ENCODE measurements around the gene IFRD2.

The IFRD2 gene

GRCh38 chr3:50292159-50293078 lies at the start of gene IFRD2:
Gene IFRD2 (minus strand): TSS chr3:50292429. CDS start chr3:50292274, 155 bp downstream.
- DNase-seq = peak; percentile 97

GRCh38 chr3:50341537-50341936 lies 49.3 kb upstream of the IFRD2 start:
- DNase-seq = no peak

GRCh38 chr3:50340448-50341329 lies 48.5 kb upstream of the IFRD2 start, which contains the start of gene RASSF1:
Gene RASSF1 (minus strand): TSS chr3:50340836. CDS start chr3:50340805, 31 bp downstream.
- DNase-seq = no peak

GRCh38 chr3:50340147-50340447 lies 47.9 kb upstream of the IFRD2 start:
- no peak for DNase-seq

- no peak for DNase-seq
Measured at GRCh38 chr3:50339485-50340146, 47.4 kb upstream of the IFRD2 start.

- DNase-seq = no peak
Measured at GRCh38 chr3:50338965-50339364, 46.7 kb upstream of the IFRD2 start.

- peak; percentile 98 for DNase-seq
Measured at GRCh38 chr3:50337175-50337861, 45.1 kb upstream of the IFRD2 start.

GRCh38 chr3:50336452-50337174 lies 44.4 kb upstream of the IFRD2 start:
- DNase-seq = no peak

GRCh38 chr3:50334339-50335075 lies 42.3 kb upstream of the IFRD2 start:
- DNase-seq = no peak

- DNase-seq = no peak
Measured at GRCh38 chr3:50333744-50334328, 41.6 kb upstream of the IFRD2 start.

GRCh38 chr3:50331364-50331907 lies 39.2 kb upstream of the IFRD2 start:
- no peak for DNase-seq

GRCh38 chr3:50330330-50330729 lies 38.1 kb upstream of the IFRD2 start:
- DNase-seq = no peak

- peak; percentile 94 for DNase-seq
Measured at GRCh38 chr3:50327943-50328691, 35.9 kb upstream of the IFRD2 start, which contains the start of gene TUSC2. Gene TUSC2 (minus strand): TSS chr3:50328223. CDS start chr3:50328099, 124 bp downstream.

GRCh38 chr3:50327129-50327528 lies 34.9 kb upstream of the IFRD2 start:
- no peak for DNase-seq

- no peak for DNase-seq
Measured at GRCh38 chr3:50326182-50326541, 33.9 kb upstream of the IFRD2 start.

- no peak for DNase-seq
Measured at GRCh38 chr3:50325497-50326181, 33.4 kb upstream of the IFRD2 start.

- no peak for DNase-seq
Measured at GRCh38 chr3:50325113-50325480, 32.9 kb upstream of the IFRD2 start.

GRCh38 chr3:50324351-50325112 lies 32.3 kb upstream of the IFRD2 start:
- peak; percentile 47 for DNase-seq

Measured in T1000 (cell line).